ENCODE results near the gene ST3GAL3.

GRCh38 chr1:43872280-43872679 lies 164.9 kb downstream of the ST3GAL3 start:
- TF ChIP-seq CTCF (conservative IDR thresholded peaks at IDR 0.05 in 1 of 2, IDR thresholded peaks at IDR 0.05 in 1 of 2; ENCODE audit: low read depth in 1 of 2, low read length in 2 of 2) (no peak), EZH2 (IDR thresholded peaks at IDR 0.05; ENCODE audit: low read length, missing control alignments) (no peak)
